B cell (primary cell): ENCODE results near the gene DNAJC1. TPM values are rescaled to one million over a fixed set of nuclear protein-coding genes. Genes with fewer than 3 reads are reported as not detected.

Experiments
- ATAC-seq: fragments of 200-7000 bp; cut with Tn5 transposase; one replicate; pipeline ENCODE4 v1.10.0; 2021; ENCODE audit warnings: low read depth, mild to moderate bottlenecking, moderate number of reproducible peaks, moderate library complexity
- CTCF ChIA-PET: fragments of 350-600 bp; sonication (Branson Sonifier 250); formaldehyde crosslinking; loops from one replicate; lab custom pipeline; 2021; ENCODE audit warnings: antibody characterized with exemption, inconsistent platforms; lab: Charles Lee
- POLR2A ChIA-PET: fragments of 350-600 bp; sonication (Branson Sonifier 250); formaldehyde crosslinking; loops from one replicate; lab custom pipeline; 2021; ENCODE audit warnings: antibody characterized with exemption; lab: Charles Lee
- DNase-seq: peaks from one replicate; pipeline ENCODE4 v3.0.0; 2013
- H2AFZ ChIP-seq: 2 replicates; pipeline ENCODE4 v1.6.1; 2012; ENCODE audit warnings: mild to moderate bottlenecking, low read depth, low read length; ENCODE audit not compliant: insufficient read depth, poor library complexity, severe bottlenecking
- H3K27ac ChIP-seq, 2 donors: 1 replicate in 1 of 2; 2 replicates in 1 of 2; pipeline ENCODE4 v1.5.1; 2012 to 2013; ENCODE audit warnings: low read length in 2 of 2, mild to moderate bottlenecking in 2 of 2, moderate library complexity in 1 of 2
- H3K27me3 ChIP-seq, 4 experiments: fragments of 200-600 bp in 1 of 4; sonication (generic) in 1 of 4; replicated peaks in 1 of 4; 1 replicate in 2 of 4; 2 replicates in 2 of 4; pipeline versions ENCODE4 v1.6.1 to v1.7.0; 2013 to 2016; ENCODE audit warnings: low read length in 3 of 4, mild to moderate bottlenecking in 2 of 4, mixed read lengths in 1 of 4, moderate library complexity in 1 of 4; ENCODE audit not compliant: insufficient read depth in 4 of 4, control insufficient read depth in 3 of 4; ENCODE audit errors: control extremely low read depth in 1 of 4
- H3K36me3 ChIP-seq, 2 experiments: replicated peaks in 1 of 2; 1 replicate in 1 of 2; 2 replicates in 1 of 2; pipeline versions ENCODE4 v1.6.1 to v1.7.1; 2013; ENCODE audit warnings: low read length in 1 of 2; ENCODE audit not compliant: insufficient read depth in 2 of 2, control insufficient read depth in 1 of 2; ENCODE audit errors: control extremely low read depth in 1 of 2, extremely low read depth in 1 of 2
- H3K4me1 ChIP-seq, 2 donors: fragments of 200-600 bp in 1 of 2; sonication (generic) in 1 of 2; 1 replicate in 1 of 2; 2 replicates in 1 of 2; pipeline versions ENCODE4 v1.5.1 to v1.6.1; 2013 to 2017; ENCODE audit warnings: low read length in 2 of 2; ENCODE audit not compliant: control insufficient read depth in 2 of 2, insufficient read depth in 2 of 2
- H3K4me2 ChIP-seq: replicated peaks from 2 replicates; pipeline ENCODE3; 2012; ENCODE audit warnings: mild to moderate bottlenecking, low read depth, low read length; ENCODE audit not compliant: poor library complexity, severe bottlenecking
- H3K4me3 ChIP-seq, 5 experiments: fragments of 200-600 bp in 1 of 5; sonication (generic) in 1 of 5; 1 replicate in 3 of 5; 2 replicates in 2 of 5; pipeline versions ENCODE4 v1.5.1 to v1.7.0; 2011 to 2016; ENCODE audit warnings: low read length in 4 of 5, mild to moderate bottlenecking in 4 of 5, low read depth in 2 of 5, control low read depth in 1 of 5, moderate library complexity in 1 of 5; ENCODE audit not compliant: insufficient read depth in 1 of 5; ENCODE audit errors: control extremely low read depth in 1 of 5, extremely low read depth in 1 of 5
- H3K79me2 ChIP-seq: fragments of 200-600 bp; sonication (generic); one replicate; pipeline ENCODE4 v1.6.0; 2016; ENCODE audit warnings: low read length; ENCODE audit not compliant: control insufficient read depth, insufficient read depth
- H3K9ac ChIP-seq: fragments of 200-600 bp; sonication (generic); 2 replicates; pipeline ENCODE4 v1.6.1; 2017; ENCODE audit warnings: mild to moderate bottlenecking, low read length, moderate library complexity
- H3K9me3 ChIP-seq, 3 donors: one replicate each; pipeline versions ENCODE4 v1.6.1 to v1.7.1; 2013; ENCODE audit warnings: low read length in 2 of 3; ENCODE audit not compliant: control insufficient read depth in 2 of 3, insufficient read depth in 1 of 3; ENCODE audit errors: control extremely low read depth in 1 of 3
- H4K20me1 ChIP-seq: 2 replicates; pipeline ENCODE4 v1.6.0; 2012; ENCODE audit warnings: mild to moderate bottlenecking, low read length; ENCODE audit not compliant: insufficient read depth, control insufficient read depth, poor library complexity, severe bottlenecking
- H3K27ac Mint-ChIP-seq: one replicate; pipeline ENCODE4 v1.8.0; 2021; ENCODE audit warnings: mixed read lengths
- H3K27me3 Mint-ChIP-seq: one replicate; pipeline ENCODE4 v1.8.0; 2021; ENCODE audit warnings: mixed read lengths
- H3K4me1 Mint-ChIP-seq: one replicate; pipeline ENCODE4 v1.8.0; 2021; ENCODE audit warnings: mixed read lengths
- H3K4me3 Mint-ChIP-seq: one replicate; pipeline ENCODE4 v1.8.0; 2021; ENCODE audit warnings: mixed read lengths
- H3K9me3 Mint-ChIP-seq: one replicate; pipeline ENCODE4 v1.8.0; 2022; ENCODE audit warnings: mixed read lengths; ENCODE audit not compliant: insufficient read depth
- EZH2 ChIP-seq: IDR thresholded peaks from 2 replicates; pipeline ENCODE4 v1.6.1; 2012; ENCODE audit warnings: borderline replicate concordance, low read depth, mild to moderate bottlenecking, moderate library complexity, low read length; ENCODE audit not compliant: insufficient read depth, poor library complexity, severe bottlenecking
- WGBS: methylation state at CpG from one replicate; pipeline ENCODE4 v1.1.5; 2013; ENCODE audit warnings: missing lambda C conversion rate; ENCODE audit not compliant: insufficient coverage; 5-methylcytosine and 5-hydroxymethylcytosine counted together
- intact Hi-C: fragments of 100-400 bp; cut with micrococcal nuclease; formaldehyde crosslinking; loops from one replicate; pipeline ENCODE4 v1.10.0; 2022
- polyA plus RNA-seq: library from polyadenylated mRNA; depleted of rRNA; stranded (reverse); fragments of >200 nt; gene quantifications from 2 replicates; pipeline ENCODE4 v1.2.3, GENCODE V29; 2012
- total RNA-seq, 2 donors: library from RNA; stranded (reverse); fragments of 120-200 nt in 1 of 2; gene quantifications; 1 replicate in 1 of 2; 2 replicates in 1 of 2; pipeline versions ENCODE4 v1.2.3 to v1.2.4, GENCODE V29; 2013 to 2022
- TF ChIP-seq, protein P1 (sequence below): fragments of 200-600 bp; IDR thresholded peaks from one replicate; pipeline ENCODE4 v1.8.0; 2022; ENCODE audit warnings: antibody characterized with exemption, mild to moderate bottlenecking

DNAJC1 gene
- total and polyA plus RNA-seq, 2 donors (not counting 1 experiment from before 2014, with no cell fraction given) = 9.4 to 15.4 TPM

GRCh38 chr10:21756707-21757106, 246.8 kb downstream of the DNAJC1 start:
- H3K4me2 ChIP-seq = no peak overlapping the region
- POLR2A ChIA-PET = no interaction called here
- Mint-ChIP-seq H3K27ac (no peak overlapping the region), H3K4me1 (no peaks in the 10 kb centered on the region), H3K27me3 (no peaks in the 10 kb centered on the region), H3K4me3 (no peak overlapping the region), H3K9me3 (no peaks in the 10 kb centered on the region)
- no peaks in the 10 kb centered on the region for H3K4me1 ChIP-seq
- CTCF ChIA-PET = no interaction called here
- H4K20me1 ChIP-seq = no peaks in the 10 kb centered on the region
- peaks cover 0 to 3% (median 0%) of the 10 kb centered on the region in 3 donors for H3K9me3 ChIP-seq
- H3K4me3 ChIP-seq = no peak overlapping the region
- no peaks in the 10 kb centered on the region for H3K27me3 ChIP-seq
- no peak overlapping the region for H2AFZ ChIP-seq
- no peak overlapping the region for H3K27ac ChIP-seq
- 99% methylated on average over 12 of the region's 12 CpGs for WGBS
- intact Hi-C loops = no loop called here
- ATAC-seq (no peak), DNase-seq (no peak)
- H3K79me2 ChIP-seq = no peaks in the 10 kb centered on the region
- no peak overlapping the region for H3K9ac ChIP-seq
- TF ChIP-seq, protein P1, sequence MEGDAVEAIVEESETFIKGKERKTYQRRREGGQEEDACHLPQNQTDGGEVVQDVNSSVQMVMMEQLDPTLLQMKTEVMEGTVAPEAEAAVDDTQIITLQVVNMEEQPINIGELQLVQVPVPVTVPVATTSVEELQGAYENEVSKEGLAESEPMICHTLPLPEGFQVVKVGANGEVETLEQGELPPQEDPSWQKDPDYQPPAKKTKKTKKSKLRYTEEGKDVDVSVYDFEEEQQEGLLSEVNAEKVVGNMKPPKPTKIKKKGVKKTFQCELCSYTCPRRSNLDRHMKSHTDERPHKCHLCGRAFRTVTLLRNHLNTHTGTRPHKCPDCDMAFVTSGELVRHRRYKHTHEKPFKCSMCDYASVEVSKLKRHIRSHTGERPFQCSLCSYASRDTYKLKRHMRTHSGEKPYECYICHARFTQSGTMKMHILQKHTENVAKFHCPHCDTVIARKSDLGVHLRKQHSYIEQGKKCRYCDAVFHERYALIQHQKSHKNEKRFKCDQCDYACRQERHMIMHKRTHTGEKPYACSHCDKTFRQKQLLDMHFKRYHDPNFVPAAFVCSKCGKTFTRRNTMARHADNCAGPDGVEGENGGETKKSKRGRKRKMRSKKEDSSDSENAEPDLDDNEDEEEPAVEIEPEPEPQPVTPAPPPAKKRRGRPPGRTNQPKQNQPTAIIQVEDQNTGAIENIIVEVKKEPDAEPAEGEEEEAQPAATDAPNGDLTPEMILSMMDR = no peak
- TF ChIP-seq EZH2 = no peak
- peaks cover 0 to 5% of the 10 kb centered on the region in 2 experiments for H3K36me3 ChIP-seq

DNA sequence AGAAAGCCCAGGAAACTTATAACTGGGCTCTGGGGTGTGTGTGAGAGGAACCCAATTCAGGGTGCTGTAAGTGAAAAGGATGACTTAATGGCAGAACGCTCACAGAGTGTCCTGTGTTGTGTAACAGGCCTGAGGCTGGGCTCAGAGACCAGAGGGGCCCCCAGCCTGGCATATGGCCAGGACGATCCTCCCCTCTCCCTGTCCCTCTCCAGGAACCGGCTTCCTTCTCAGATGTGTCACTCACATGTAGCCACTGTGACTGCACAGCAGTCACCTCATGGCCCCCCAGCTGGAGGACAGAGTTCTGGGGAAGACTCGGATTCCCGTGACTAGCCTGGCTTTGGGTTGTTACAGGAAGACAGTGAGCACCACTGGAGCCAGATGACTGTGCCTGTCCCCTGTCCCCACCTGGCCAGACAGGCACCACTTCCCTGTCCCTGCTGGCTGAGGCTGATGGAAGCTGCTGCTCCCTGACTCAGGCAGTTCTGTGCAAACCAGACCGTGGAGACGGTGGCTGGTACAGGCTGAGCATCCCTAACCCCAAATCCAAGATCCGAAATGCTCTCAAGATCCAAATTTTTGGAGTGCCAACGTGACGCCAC, 249.0 kb downstream of the DNAJC1 start:
- ATAC-seq = no peak
- Histone ChIP-seq H3K27ac (no peak overlapping the region), H3K4me3 (no peak overlapping the region), H2AFZ (no peak overlapping the region), H3K27me3 (no peaks in the 10 kb centered on the region), H3K4me1 (no peaks in the 10 kb centered on the region), H3K9ac (no peak overlapping the region), H3K9me3 (no peaks in the 10 kb centered on the region), H3K36me3 (peaks cover 0 to 4% of the 10 kb centered on the region in 2 experiments), H3K79me2 (no peaks in the 10 kb centered on the region), H3K4me2 (no peak overlapping the region), H4K20me1 (no peaks in the 10 kb centered on the region)
- POLR2A ChIA-PET = no interaction called here
- H3K27me3 Mint-ChIP-seq = no peaks in the 10 kb centered on the region
- CTCF ChIA-PET = no interaction called here
- no peaks in the 10 kb centered on the region for H3K4me1 Mint-ChIP-seq
- TF ChIP-seq EZH2 = no peak
- TF ChIP-seq, protein P1 = no peak
- H3K4me3 Mint-ChIP-seq = no peak overlapping the region
- no peak for DNase-seq
- intact Hi-C loops = no loop called here
- WGBS = 100% methylated on average over 9 of the region's 10 CpGs
- no peaks in the 10 kb centered on the region for H3K9me3 Mint-ChIP-seq
- no peak overlapping the region for H3K27ac Mint-ChIP-seq
